ENCODE measurements around the gene DPH2.

DNA sequence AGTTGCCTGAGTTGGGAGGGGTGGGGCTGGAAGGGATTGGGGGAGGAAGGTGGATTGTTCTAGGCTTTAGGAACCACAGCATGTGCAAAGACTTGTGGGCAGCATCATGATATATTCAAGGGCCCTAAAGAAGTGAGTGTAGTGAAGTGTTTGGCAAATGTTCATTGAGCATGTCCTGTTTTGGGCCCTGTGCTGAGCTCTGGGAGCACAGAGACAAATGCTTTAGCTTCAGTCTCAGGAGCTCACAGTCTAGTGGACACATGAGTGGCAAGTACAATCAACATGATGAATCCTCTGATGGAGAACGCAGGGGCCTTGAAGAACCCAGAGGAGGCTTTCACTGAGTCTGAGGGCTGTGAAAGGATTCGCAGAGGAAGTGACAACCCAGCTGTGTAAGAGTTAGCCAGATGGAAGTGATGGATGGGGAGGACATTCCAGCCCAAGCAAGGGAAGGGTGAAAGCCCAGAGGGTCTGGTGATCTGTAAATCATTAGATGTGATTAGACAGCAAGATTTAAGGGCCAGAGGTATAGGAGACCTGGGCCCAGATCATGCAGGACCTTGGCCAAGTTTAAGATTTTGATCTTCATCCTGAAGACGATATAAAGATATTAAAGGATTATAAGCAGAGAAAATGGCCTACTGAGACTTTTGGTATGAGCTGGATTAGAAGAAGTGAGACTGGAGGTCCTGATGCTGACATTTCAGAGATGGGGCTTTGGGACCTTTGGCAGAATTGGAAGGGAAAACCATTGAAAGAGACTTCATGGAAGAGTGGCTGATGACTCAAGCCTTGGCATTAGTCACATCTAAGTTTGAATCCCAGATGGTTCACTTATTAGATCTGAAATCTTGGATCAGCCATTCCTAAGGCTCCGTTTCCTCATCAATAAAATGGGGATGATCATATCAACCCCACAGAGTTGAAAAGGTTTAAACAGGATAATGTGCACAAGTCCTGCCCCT is 18.5 kb upstream of the DPH2 start:
- TF ChIP-seq, protein P1, sequence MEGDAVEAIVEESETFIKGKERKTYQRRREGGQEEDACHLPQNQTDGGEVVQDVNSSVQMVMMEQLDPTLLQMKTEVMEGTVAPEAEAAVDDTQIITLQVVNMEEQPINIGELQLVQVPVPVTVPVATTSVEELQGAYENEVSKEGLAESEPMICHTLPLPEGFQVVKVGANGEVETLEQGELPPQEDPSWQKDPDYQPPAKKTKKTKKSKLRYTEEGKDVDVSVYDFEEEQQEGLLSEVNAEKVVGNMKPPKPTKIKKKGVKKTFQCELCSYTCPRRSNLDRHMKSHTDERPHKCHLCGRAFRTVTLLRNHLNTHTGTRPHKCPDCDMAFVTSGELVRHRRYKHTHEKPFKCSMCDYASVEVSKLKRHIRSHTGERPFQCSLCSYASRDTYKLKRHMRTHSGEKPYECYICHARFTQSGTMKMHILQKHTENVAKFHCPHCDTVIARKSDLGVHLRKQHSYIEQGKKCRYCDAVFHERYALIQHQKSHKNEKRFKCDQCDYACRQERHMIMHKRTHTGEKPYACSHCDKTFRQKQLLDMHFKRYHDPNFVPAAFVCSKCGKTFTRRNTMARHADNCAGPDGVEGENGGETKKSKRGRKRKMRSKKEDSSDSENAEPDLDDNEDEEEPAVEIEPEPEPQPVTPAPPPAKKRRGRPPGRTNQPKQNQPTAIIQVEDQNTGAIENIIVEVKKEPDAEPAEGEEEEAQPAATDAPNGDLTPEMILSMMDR (IDR thresholded peaks at IDR 0.05; ENCODE audit: low read depth, low read length, poor library complexity, severe bottlenecking) = no peak
- no peak for TF ChIP-seq EZH2phosphoT487 (IDR thresholded peaks at IDR 0.05; ENCODE audit: borderline replicate concordance, low read length)
